HG02588 (cell line): ENCODE data around the gene HAUS7.
"Not testable (repeated sequence)": the region's sequence is repeated elsewhere in the genome, so short reads cannot be mapped to it uniquely, and the experiment has no call there.

Experiments
- ATAC-seq: cut with Tn5 transposase; IDR thresholded peaks from one replicate; pipeline ENCODE4 v1.9.1; 2021; ENCODE audit warnings: mild to moderate bottlenecking, moderate library complexity; ENCODE audit not compliant: unreplicated experiment

Gene HAUS7

GRCh38 chrX:153411255-153411987 is 59.0 kb downstream of the HAUS7 start, which contains the start of gene ZFP92:
Gene ZFP92, plus strand, starts transcription at chrX:153411472. Its CDS starts 6,851 bp downstream, at chrX:153418323.
- ATAC-seq, result peak; percentile 53

- ATAC-seq, result no peak
These were observed 59.5 kb downstream of the HAUS7 start for GRCh38 chrX:153410888-153411254.

DNA sequence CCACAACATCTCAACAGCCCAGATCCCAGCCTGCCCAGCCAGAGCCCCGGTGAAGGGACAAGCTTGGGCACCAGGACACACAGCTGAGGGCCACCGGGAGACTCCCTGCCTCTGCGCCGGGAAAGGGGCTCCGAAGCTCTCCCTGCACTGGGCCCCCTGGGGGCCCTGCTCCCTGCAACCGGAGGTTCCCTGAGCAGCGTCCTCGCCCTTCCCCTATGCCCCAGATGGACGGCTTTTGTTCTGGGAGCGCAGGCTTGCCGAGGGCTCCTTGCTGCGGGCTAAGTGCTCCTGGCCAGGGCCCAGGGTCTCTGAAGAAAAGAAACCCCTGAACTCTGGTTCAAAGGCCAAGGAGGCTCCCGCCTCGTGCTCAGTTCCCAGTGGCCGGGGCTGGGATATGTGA is 60.0 kb downstream of the HAUS7 start:
- ATAC-seq, result no peak

DNA sequence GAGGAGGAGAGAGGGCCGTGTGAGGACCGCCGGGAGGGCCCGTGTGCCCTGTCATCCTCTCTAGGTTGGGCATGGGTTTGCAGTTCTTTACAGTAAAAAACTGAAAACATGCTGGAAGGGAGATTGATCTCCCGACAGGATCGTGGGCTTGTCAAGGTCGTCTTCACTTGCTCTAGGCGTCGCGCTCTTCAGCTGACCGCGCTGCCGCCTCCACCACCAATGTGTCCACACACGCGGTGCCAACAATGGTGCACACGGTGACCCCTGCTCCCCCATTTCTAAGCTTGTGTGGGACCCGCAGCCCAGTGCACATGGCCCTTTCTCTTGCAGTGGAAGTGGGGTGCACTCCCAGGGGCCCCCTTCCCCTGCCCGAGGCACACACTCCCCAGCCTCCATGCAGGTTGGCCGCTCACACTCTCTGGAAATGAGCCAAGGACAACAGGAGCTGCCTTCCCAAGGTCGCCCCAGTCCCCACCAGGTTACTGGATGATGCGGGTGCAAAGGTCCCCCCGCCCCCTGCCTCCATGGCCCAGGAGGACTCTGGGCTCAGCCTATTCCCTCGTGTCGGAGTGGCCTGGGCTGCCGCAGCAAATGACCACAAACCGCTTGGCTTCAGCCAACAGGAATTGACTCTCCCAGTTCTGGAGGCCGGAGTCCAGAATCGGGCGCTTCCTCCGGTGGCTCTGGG is 60.8 kb downstream of the HAUS7 start:
- no peak for ATAC-seq

GRCh38 chrX:153408871-153409351 is 61.5 kb downstream of the HAUS7 start:
- no peak for ATAC-seq

GRCh38 chrX:153408221-153408721 is 62.1 kb downstream of the HAUS7 start:
- ATAC-seq, result no peak

- no peak for ATAC-seq
These were observed 62.6 kb downstream of the HAUS7 start for GRCh38 chrX:153407736-153408135.

GRCh38 chrX:153406903-153407302 is 63.5 kb downstream of the HAUS7 start:
- no peak for ATAC-seq

- no peak for ATAC-seq
These were observed 64.4 kb downstream of the HAUS7 start for GRCh38 chrX:153406011-153406410.

- no peak for ATAC-seq
These were observed 65.0 kb downstream of the HAUS7 start for GRCh38 chrX:153405426-153405825.

DNA sequence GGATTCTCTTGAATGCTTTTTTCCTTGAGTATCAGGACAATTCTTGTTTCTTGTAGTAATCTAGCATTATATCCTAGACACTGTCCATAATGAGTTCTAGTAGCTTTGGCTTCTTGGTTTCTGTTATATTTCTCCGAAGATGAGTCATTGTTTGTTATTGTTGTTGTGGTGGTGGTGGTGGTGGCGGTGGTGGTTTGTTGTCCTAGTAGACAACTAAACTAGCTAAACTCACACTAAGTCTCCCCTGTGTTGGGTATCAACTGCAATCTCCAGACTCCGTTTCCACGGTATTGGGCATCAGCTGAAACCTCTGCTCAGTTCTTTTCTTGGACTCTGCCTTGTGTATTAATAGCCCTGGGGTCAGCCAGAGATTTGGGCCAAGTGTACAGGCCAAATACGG is 66.0 kb downstream of the HAUS7 start:
- not testable (repeated sequence) for ATAC-seq

DNA sequence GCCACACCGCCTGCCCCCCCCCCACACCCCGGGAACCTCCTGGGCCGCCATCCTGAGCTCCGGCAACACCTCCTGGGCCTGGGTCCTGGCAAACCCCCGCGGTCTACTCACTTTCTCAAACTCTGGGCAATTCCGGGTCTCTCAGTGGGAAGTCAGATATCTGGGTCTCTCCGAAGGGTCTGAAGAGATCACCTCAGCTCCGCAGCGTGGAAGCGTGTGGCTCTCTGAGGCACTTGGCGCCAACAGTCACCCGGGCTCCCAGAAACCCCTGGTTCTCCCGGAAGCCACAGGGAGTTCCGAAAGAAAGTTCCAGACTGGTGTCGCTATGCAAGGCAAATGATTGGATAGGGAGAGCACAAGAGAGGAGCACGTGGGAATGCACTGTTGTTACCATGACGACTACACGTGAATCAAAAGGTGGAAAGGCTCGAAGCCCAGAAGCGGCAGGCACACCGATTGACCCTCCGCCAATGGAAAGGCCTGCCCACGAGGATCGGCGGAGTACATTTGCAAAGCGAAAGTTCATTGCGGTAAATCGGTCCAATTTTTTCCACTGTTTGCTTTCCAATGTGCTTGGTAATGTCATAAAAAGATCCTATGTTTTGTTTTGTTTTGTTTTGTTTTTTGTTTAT is 69.1 kb downstream of the HAUS7 start, which contains the start of gene PNMA6E:
PNMA6E (minus strand) TSS at position 218 of the 632 bp plus-strand sequence. CDS start 2,501 bp downstream, outside the sequence.
- ATAC-seq, result no peak

DNA sequence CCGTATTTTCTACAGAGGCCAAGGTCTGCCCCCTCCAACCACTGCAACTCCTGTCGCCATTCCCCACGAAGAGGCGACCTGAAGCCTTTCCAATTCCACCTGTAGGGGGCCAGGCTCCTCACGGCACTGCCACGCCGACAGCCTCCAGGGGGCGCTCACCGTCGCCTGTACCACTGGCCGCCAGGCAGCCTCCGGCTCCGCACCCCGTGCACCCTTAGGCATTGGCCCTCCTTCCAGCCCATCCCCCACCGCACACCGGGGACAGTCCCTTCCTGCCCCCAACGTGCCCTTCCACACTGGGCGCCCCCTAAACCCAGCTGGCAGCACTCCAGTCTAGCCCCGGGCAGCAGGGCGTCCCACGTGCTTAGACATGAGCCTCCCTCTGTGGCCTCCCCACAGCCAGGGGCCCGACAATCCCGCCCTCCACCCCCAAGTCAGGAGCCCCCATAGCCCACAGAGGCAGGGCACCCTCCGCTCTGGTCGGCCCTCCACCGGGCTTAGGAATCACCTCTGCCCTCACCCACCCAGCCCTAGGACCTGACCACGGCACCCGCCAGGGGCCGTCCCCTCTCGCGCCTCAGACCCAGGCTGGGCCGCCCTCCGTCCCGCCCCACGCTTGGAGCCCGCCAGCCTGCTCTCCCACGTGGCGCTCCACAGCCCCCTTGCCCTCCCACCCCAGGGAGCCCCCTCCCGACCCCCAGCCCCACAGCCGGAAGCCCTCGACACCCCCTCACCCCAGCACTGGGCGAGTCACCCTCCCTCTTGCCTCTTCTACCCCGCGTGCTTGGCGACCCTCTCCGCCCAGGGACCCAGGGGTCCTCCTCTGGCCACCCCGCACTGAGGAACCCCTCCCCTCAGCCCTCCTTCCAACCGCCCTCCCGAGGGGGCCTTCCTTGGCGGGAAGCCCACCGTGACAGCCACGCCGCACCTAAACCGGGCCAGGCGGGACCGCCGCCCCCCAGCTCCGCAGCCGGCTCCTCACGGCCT is 69.9 kb downstream of the HAUS7 start:
- ATAC-seq, result no peak

- no peak for ATAC-seq
These were observed 72.0 kb downstream of the HAUS7 start for GRCh38 chrX:153398275-153398960.
